T-cell (primary cell): Measurements from ENCODE around the gene PLCB1. TPM values are rescaled to one million over a fixed set of nuclear protein-coding genes. Genes with fewer than 3 reads are reported as not detected.

ENCODE experiments used
- ATAC-seq, 4 experiments: fragments of 200-7000 bp in 3 of 4; fragments of 150-1000 bp in 1 of 4; cut with Tn5 transposase; replicated peaks in 1 of 4; 1 replicate in 3 of 4; 2 replicates in 1 of 4; pipeline ENCODE4 v1.10.0; 2021; ENCODE audit warnings: moderate library complexity in 3 of 4, mild to moderate bottlenecking in 2 of 4, moderate number of reproducible peaks in 1 of 4
- CTCF ChIA-PET, 2 donors: fragments of 300-600 bp; sonication (Branson Sonifier 250); formaldehyde crosslinking; loops; one replicate each; lab custom pipeline; 2022; ENCODE audit warnings: antibody characterized with exemption in 2 of 2; lab: Charles Lee
- POLR2A ChIA-PET, 2 donors: fragments of 300-600 bp; sonication (Branson Sonifier 250); formaldehyde crosslinking; loops; one replicate each; lab custom pipeline; 2022; ENCODE audit warnings: antibody characterized with exemption in 2 of 2; lab: Charles Lee
- DNase-seq, 35 experiments: peaks; one replicate each; pipeline versions ENCODE4 v3.0.0 to v3.0.0-alpha.2; 2013 to 2023
- H3K27ac ChIP-seq: one replicate; pipeline ENCODE4 v1.5.1; 2013; ENCODE audit warnings: low read length
- H3K27me3 ChIP-seq, 2 experiments: replicated peaks in 1 of 2; 1 replicate in 1 of 2; 2 replicates in 1 of 2; pipeline versions ENCODE4 v1.6.1 to v1.7.0; 2013; ENCODE audit warnings: low read length in 1 of 2, mixed read lengths in 1 of 2; ENCODE audit not compliant: control insufficient read depth in 2 of 2, insufficient read depth in 2 of 2; ENCODE audit errors: extremely low read depth in 1 of 2
- H3K36me3 ChIP-seq, 2 donors: 1 replicate in 1 of 2; 2 replicates in 1 of 2; pipeline versions ENCODE4 v1.6.1 to v1.7.0; 2013; ENCODE audit warnings: low read length in 1 of 2; ENCODE audit not compliant: control insufficient read depth in 2 of 2, insufficient read depth in 1 of 2; ENCODE audit errors: extremely low read depth in 1 of 2
- H3K4me1 ChIP-seq, 2 experiments: 1 replicate in 1 of 2; 2 replicates in 1 of 2; pipeline versions ENCODE4 v1.6.1 to v1.7.0; 2013; ENCODE audit warnings: low read length in 2 of 2, mixed read lengths in 1 of 2; ENCODE audit not compliant: insufficient read depth in 2 of 2, control insufficient read depth in 1 of 2; ENCODE audit errors: extremely low read depth in 1 of 2
- H3K4me3 ChIP-seq, 2 donors: 1 replicate in 1 of 2; 2 replicates in 1 of 2; pipeline versions ENCODE4 v1.5.1 to v1.7.0; 2013; ENCODE audit warnings: mild to moderate bottlenecking in 2 of 2, low read length in 1 of 2, moderate library complexity in 1 of 2; ENCODE audit not compliant: control insufficient read depth in 1 of 2; ENCODE audit errors: extremely low read depth in 1 of 2
- H3K9me3 ChIP-seq: 2 replicates; pipeline ENCODE4 v1.7.0; 2013
- H3K27ac Mint-ChIP-seq, 2 donors: one replicate each; pipeline ENCODE4 v1.8.0; 2020 to 2021; ENCODE audit warnings: mild to moderate bottlenecking in 2 of 2, mixed read lengths in 2 of 2
- H3K27me3 Mint-ChIP-seq, 2 donors: one replicate each; pipeline ENCODE4 v1.8.0; 2021 to 2022; ENCODE audit warnings: mixed read lengths in 2 of 2
- H3K36me3 Mint-ChIP-seq: one replicate; pipeline ENCODE4 v1.8.0; 2021; ENCODE audit warnings: mixed read lengths
- H3K4me1 Mint-ChIP-seq, 3 donors: one replicate each; pipeline ENCODE4 v1.8.0; 2020 to 2022; ENCODE audit warnings: mixed read lengths in 3 of 3, mild to moderate bottlenecking in 1 of 3
- H3K4me3 Mint-ChIP-seq, 3 donors: one replicate each; pipeline ENCODE4 v1.8.0; 2020 to 2022; ENCODE audit warnings: mild to moderate bottlenecking in 3 of 3, mixed read lengths in 3 of 3, moderate library complexity in 3 of 3
- H3K9me3 Mint-ChIP-seq, 3 donors: one replicate each; pipeline ENCODE4 v1.8.0; 2020 to 2022; ENCODE audit warnings: mixed read lengths in 3 of 3
- WGBS: methylation state at CpG from one replicate; pipeline ENCODE4 v1.1.5; 2013; ENCODE audit warnings: missing lambda C conversion rate; ENCODE audit not compliant: insufficient coverage; 5-methylcytosine and 5-hydroxymethylcytosine counted together
- total RNA-seq, 35 experiments: library from RNA in 6 of 35; stranded (reverse) in 6 of 35; fragments of 120-200 nt in 1 of 35; gene quantifications; one replicate each; pipeline versions ENCODE4 v1.2.1 to v1.2.4 and lab custom pipeline; 2013 to 2026

PLCB1 gene
- total RNA-seq, 5 donors from 2014 or later (not counting 1 experiment from before 2014, with no cell fraction given) = 3.3 to 15.1 (median 7.4) TPM

GRCh38 chr20:8218861-8219260 lies 86.8 kb downstream of the PLCB1 start:
- Mint-ChIP-seq H3K27ac (no peak overlapping the region), H3K9me3 (peaks cover 0 to 6% (median 6%) of the 10 kb centered on the region in 3 donors), H3K36me3 (no peaks in the 10 kb centered on the region), H3K4me3 (no peak overlapping the region), H3K4me1 (peaks cover 15 to 23% (median 17%) of the 10 kb centered on the region in 3 donors), H3K27me3 (no peaks in the 10 kb centered on the region)
- Histone ChIP-seq H3K27ac (no peak overlapping the region), H3K27me3 (no peaks in the 10 kb centered on the region), H3K9me3 (no peaks in the 10 kb centered on the region), H3K36me3 (no peaks in the 10 kb centered on the region), H3K4me3 (no peak overlapping the region), H3K4me1 (no peaks in the 10 kb centered on the region)
- ATAC-seq (no peak), DNase-seq (no peak)
- ChIA-PET CTCF (no interaction called here), POLR2A (no interaction called here)

- no peaks in the 10 kb centered on the region for H3K36me3 Mint-ChIP-seq
- no peak for ATAC-seq
- Histone ChIP-seq H3K36me3 (no peaks in the 10 kb centered on the region), H3K9me3 (no peaks in the 10 kb centered on the region), H3K4me3 (no peak overlapping the region), H3K4me1 (no peaks in the 10 kb centered on the region), H3K27ac (no peak overlapping the region), H3K27me3 (no peaks in the 10 kb centered on the region)
- H3K4me1 Mint-ChIP-seq = peaks cover 10 to 18% (median 11%) of the 10 kb centered on the region in 3 donors
- no peak overlapping the region for H3K4me3 Mint-ChIP-seq
- no CpG with 5 or more reads among the region's 3 CpGs for WGBS
- H3K27me3 Mint-ChIP-seq = no peaks in the 10 kb centered on the region
- POLR2A ChIA-PET = no interaction called here
- CTCF ChIA-PET = no interaction called here
- DNase-seq = no peak
- no peak overlapping the region for H3K27ac Mint-ChIP-seq
- H3K9me3 Mint-ChIP-seq = peaks cover 0 to 6% (median 6%) of the 10 kb centered on the region in 3 donors
Measured at GRCh38 chr20:8219403-8219802, 87.3 kb downstream of the PLCB1 start.

GRCh38 chr20:8220716-8221115 lies 88.7 kb downstream of the PLCB1 start:
- H3K9me3 ChIP-seq = no peaks in the 10 kb centered on the region
- Mint-ChIP-seq H3K4me3 (no peak overlapping the region), H3K27ac (no peak overlapping the region), H3K4me1 (peaks cover 0 to 6% (median 0%) of the 10 kb centered on the region in 3 donors), H3K36me3 (no peaks in the 10 kb centered on the region), H3K9me3 (peaks cover 0 to 6% (median 6%) of the 10 kb centered on the region in 3 donors), H3K27me3 (no peaks in the 10 kb centered on the region)
- H3K27ac ChIP-seq = no peak overlapping the region
- no peaks in the 10 kb centered on the region for H3K4me1 ChIP-seq
- no CpG with 5 or more reads among the region's 1 CpG for WGBS
- CTCF ChIA-PET = interaction anchor here in 1 of 2 donors (0.5 kb wide), 1 partner anchor 682 kb away, joined by 5 read pairs; no protein-coding TSS in a partner anchor
- DNase-seq = no peak
- POLR2A ChIA-PET = no interaction called here
- no peak overlapping the region for H3K4me3 ChIP-seq
- H3K36me3 ChIP-seq = no peaks in the 10 kb centered on the region
- no peaks in the 10 kb centered on the region for H3K27me3 ChIP-seq
- ATAC-seq = no peak

GRCh38 chr20:8221887-8222419 lies 89.9 kb downstream of the PLCB1 start:
- no peaks in the 10 kb centered on the region for H3K27me3 ChIP-seq
- no peaks in the 10 kb centered on the region for H3K36me3 Mint-ChIP-seq
- no peak for ATAC-seq
- peaks cover 0 to 3% (median 0%) of the 10 kb centered on the region in 3 donors for H3K4me1 Mint-ChIP-seq
- H3K27ac ChIP-seq = no peak overlapping the region
- no peak overlapping the region for H3K27ac Mint-ChIP-seq
- H3K4me1 ChIP-seq = no peaks in the 10 kb centered on the region
- H3K4me3 Mint-ChIP-seq = no peak overlapping the region
- H3K9me3 ChIP-seq = no peaks in the 10 kb centered on the region
- ChIA-PET POLR2A (interaction anchor here in 1 of 2 donors (0.6 kb wide), 1 partner anchor 568 kb away, joined by 3 read pairs; no protein-coding TSS in a partner anchor), CTCF (interaction anchor here in 1 of 2 donors (0.9 kb wide), 1 partner anchor 90 kb away, joined by 3 read pairs; the partner anchor contains the start of gene PLCB1)
- H3K36me3 ChIP-seq = no peaks in the 10 kb centered on the region
- DNase-seq = no peak
- H3K9me3 Mint-ChIP-seq = peaks cover 0 to 6% (median 6%) of the 10 kb centered on the region in 3 donors
- no CpG with 5 or more reads among the region's 3 CpGs for WGBS
- H3K4me3 ChIP-seq = no peak overlapping the region
- H3K27me3 Mint-ChIP-seq = no peaks in the 10 kb centered on the region

- Mint-ChIP-seq H3K9me3 (peaks cover 0 to 6% (median 6%) of the 10 kb centered on the region in 3 donors), H3K36me3 (no peaks in the 10 kb centered on the region), H3K4me3 (no peak overlapping the region), H3K4me1 (peaks cover 0 to 1% (median 0%) of the 10 kb centered on the region in 3 donors), H3K27ac (no peak overlapping the region), H3K27me3 (no peaks in the 10 kb centered on the region)
- ChIA-PET POLR2A (interaction anchor here in 1 of 2 donors (0.6 kb wide), 1 partner anchor 8 kb away, joined by 3 read pairs; no protein-coding TSS in a partner anchor), CTCF (no interaction called here)
- no peak overlapping the region for H3K4me3 ChIP-seq
- H3K9me3 ChIP-seq = no peaks in the 10 kb centered on the region
- ATAC-seq (no peak), DNase-seq (no peak)
- H3K36me3 ChIP-seq = no peaks in the 10 kb centered on the region
- WGBS = no CpG with 5 or more reads among the region's 2 CpGs
- H3K27me3 ChIP-seq = no peaks in the 10 kb centered on the region
- H3K4me1 ChIP-seq = no peaks in the 10 kb centered on the region
- no peak overlapping the region for H3K27ac ChIP-seq
Measured at GRCh38 chr20:8223091-8223870, 91.2 kb downstream of the PLCB1 start.

- no CpG with 5 or more reads among the region's 3 CpGs for WGBS
- Histone ChIP-seq H3K36me3 (no peaks in the 10 kb centered on the region), H3K4me3 (no peak overlapping the region), H3K9me3 (no peaks in the 10 kb centered on the region), H3K4me1 (no peaks in the 10 kb centered on the region), H3K27me3 (no peaks in the 10 kb centered on the region), H3K27ac (no peak overlapping the region)
- no peak overlapping the region for H3K4me3 Mint-ChIP-seq
- DNase-seq = no peak
- peaks cover 0 to 6% (median 6%) of the 10 kb centered on the region in 3 donors for H3K9me3 Mint-ChIP-seq
- no peak for ATAC-seq
- peaks cover 0 to 3% (median 0%) of the 10 kb centered on the region in 3 donors for H3K4me1 Mint-ChIP-seq
- peaks cover 0 to 3% of the 10 kb centered on the region in 2 donors for H3K27me3 Mint-ChIP-seq
- ChIA-PET POLR2A (no interaction called here), CTCF (no interaction called here)
- H3K27ac Mint-ChIP-seq = no peak overlapping the region
- H3K36me3 Mint-ChIP-seq = no peaks in the 10 kb centered on the region
Measured at GRCh38 chr20:8225658-8226057, 93.6 kb downstream of the PLCB1 start.
